Testis (tissue), 2 donors: ENCODE data around the gene FRMD3.

Experiments used
- CTCF ChIP-seq, 3 experiments: fragments of 450-650 bp in 2 of 3; fragments of 200-600 bp in 1 of 3; sonication (generic) in 1 of 3; IDR thresholded peaks; one replicate each; pipeline ENCODE4 v1.5.1; 2016 to 2019; ENCODE audit warnings: antibody characterized with exemption in 3 of 3, mild to moderate bottlenecking in 2 of 3, moderate library complexity in 1 of 3
- POLR2A ChIP-seq: fragments of 450-650 bp; IDR thresholded peaks from one replicate; pipeline ENCODE4 v1.6.1; 2017; ENCODE audit warnings: antibody characterized with exemption, mild to moderate bottlenecking, moderate library complexity

- TF ChIP-seq CTCF (IDR thresholded peaks at IDR 0.05), result no peak
- TF ChIP-seq POLR2A, result no peak
Measured at GRCh38 chr9:83403527-83404238, 134.5 kb downstream of the FRMD3 start.
